Right atrium auricular region (tissue), 2 donors: ENCODE results near the gene RNU6-8. TPM values are rescaled to one million over a fixed set of nuclear protein-coding genes. Genes with fewer than 3 reads are reported as not detected.

ENCODE experiments used
- DNase-seq: peaks from one replicate; pipeline ENCODE4 v3.0.0-alpha.2; 2019; ENCODE audit warnings: low spot score
- H3K27ac ChIP-seq, 2 donors: fragments of 200-600 bp; sonication (generic); 1 replicate in 1 of 2; 2 replicates in 1 of 2; pipeline ENCODE4 v1.5.1; 2016 to 2019
- H3K27me3 ChIP-seq, 2 donors: fragments of 200-600 bp; sonication (generic); one replicate each; pipeline versions ENCODE4 v1.5.1 to v1.6.0; 2017 to 2019
- H3K36me3 ChIP-seq: fragments of 200-600 bp; sonication (generic); one replicate; pipeline ENCODE4 v1.5.1; 2016
- H3K4me1 ChIP-seq, 2 donors: fragments of 200-600 bp; sonication (generic); one replicate each; pipeline versions ENCODE4 v1.5.1 to v1.6.0; 2017 to 2019
- H3K4me3 ChIP-seq, 2 donors: fragments of 200-600 bp; sonication (generic); 1 replicate in 1 of 2; 2 replicates in 1 of 2; pipeline ENCODE4 v1.5.1; 2017 to 2019; ENCODE audit warnings: mild to moderate bottlenecking in 1 of 2, moderate library complexity in 1 of 2
- H3K9me3 ChIP-seq, 2 donors: fragments of 200-600 bp; sonication (generic); one replicate each; pipeline ENCODE4 v1.5.1; 2019
- total RNA-seq, 2 donors: library from RNA; depleted of rRNA; stranded (reverse); fragments of >200 nt; gene quantifications; one replicate each; pipeline ENCODE4 v1.1.0, GENCODE V29; 2016
- TF ChIP-seq, protein P1 (sequence below), 2 donors: fragments of 200-600 bp; sonication (generic); IDR thresholded peaks; one replicate each; pipeline ENCODE4 v1.5.1; 2019; ENCODE audit warnings: antibody characterized with exemption in 2 of 2

Gene RNU6-8
- total RNA-seq, 2 donors from 2014 or later = not detected

- H3K36me3 ChIP-seq = no peaks in the 10 kb centered on the region
- H3K27ac ChIP-seq = peak overlapping the region; percentile 88 to 94
- TF ChIP-seq, protein P1, sequence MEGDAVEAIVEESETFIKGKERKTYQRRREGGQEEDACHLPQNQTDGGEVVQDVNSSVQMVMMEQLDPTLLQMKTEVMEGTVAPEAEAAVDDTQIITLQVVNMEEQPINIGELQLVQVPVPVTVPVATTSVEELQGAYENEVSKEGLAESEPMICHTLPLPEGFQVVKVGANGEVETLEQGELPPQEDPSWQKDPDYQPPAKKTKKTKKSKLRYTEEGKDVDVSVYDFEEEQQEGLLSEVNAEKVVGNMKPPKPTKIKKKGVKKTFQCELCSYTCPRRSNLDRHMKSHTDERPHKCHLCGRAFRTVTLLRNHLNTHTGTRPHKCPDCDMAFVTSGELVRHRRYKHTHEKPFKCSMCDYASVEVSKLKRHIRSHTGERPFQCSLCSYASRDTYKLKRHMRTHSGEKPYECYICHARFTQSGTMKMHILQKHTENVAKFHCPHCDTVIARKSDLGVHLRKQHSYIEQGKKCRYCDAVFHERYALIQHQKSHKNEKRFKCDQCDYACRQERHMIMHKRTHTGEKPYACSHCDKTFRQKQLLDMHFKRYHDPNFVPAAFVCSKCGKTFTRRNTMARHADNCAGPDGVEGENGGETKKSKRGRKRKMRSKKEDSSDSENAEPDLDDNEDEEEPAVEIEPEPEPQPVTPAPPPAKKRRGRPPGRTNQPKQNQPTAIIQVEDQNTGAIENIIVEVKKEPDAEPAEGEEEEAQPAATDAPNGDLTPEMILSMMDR (IDR thresholded peaks at IDR 0.05) = no peak
- H3K4me1 ChIP-seq = peaks cover 0 to 12% of the 10 kb centered on the region in 2 donors
- no peaks in the 10 kb centered on the region for H3K27me3 ChIP-seq
- H3K9me3 ChIP-seq = no peaks in the 10 kb centered on the region
- DNase-seq = no peak
- H3K4me3 ChIP-seq = peak overlapping the region; percentile 59 to 66
Measured at GRCh38 chr14:32200368-32201192, 2.5 kb downstream of the RNU6-8 start.

- Histone ChIP-seq H3K36me3 (no peaks in the 10 kb centered on the region), H3K27me3 (no peaks in the 10 kb centered on the region), H3K27ac (no peak overlapping the region), H3K4me3 (no peak overlapping the region), H3K4me1 (peaks cover 0 to 10% of the 10 kb centered on the region in 2 donors), H3K9me3 (no peaks in the 10 kb centered on the region)
- DNase-seq = no peak
- TF ChIP-seq, protein P1 (IDR thresholded peaks at IDR 0.05) = no peak
Measured at GRCh38 chr14:32197919-32198318, 5.2 kb downstream of the RNU6-8 start.

DNA sequence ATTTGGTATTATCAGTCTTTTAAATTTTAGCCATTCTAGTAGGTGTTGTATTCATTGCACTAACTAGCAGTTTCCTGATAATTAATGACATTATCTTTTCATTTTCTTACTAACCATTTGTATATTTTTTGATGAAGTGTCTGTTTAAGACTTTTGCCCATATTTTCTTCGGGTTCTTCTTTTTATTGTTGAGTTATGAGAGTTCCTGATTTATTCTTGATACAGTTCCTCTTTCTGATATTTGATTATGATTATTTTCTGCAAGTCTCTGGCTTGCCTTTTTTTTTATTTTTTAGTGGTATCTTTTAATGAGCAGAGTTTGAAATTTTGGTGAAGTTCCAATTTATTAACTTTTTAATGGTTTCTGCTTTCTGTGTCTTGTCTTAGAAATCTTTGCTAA lies 7.4 kb downstream of the RNU6-8 start:
- Histone ChIP-seq H3K27ac (no peak overlapping the region), H3K9me3 (no peaks in the 10 kb centered on the region), H3K4me1 (no peaks in the 10 kb centered on the region), H3K27me3 (no peaks in the 10 kb centered on the region), H3K36me3 (no peaks in the 10 kb centered on the region), H3K4me3 (no peak overlapping the region)
- TF ChIP-seq, protein P1 (IDR thresholded peaks at IDR 0.05) = no peak
- DNase-seq = no peak

- H3K27ac ChIP-seq = no peak overlapping the region
- H3K4me1 ChIP-seq = no peaks in the 10 kb centered on the region
- DNase-seq = no peak
- no peak overlapping the region for H3K4me3 ChIP-seq
- TF ChIP-seq, protein P1 (IDR thresholded peaks at IDR 0.05) = no peak
- no peaks in the 10 kb centered on the region for H3K9me3 ChIP-seq
- H3K27me3 ChIP-seq = no peaks in the 10 kb centered on the region
- H3K36me3 ChIP-seq = no peaks in the 10 kb centered on the region
Measured at GRCh38 chr14:32193532-32193931, 9.5 kb downstream of the RNU6-8 start.

- Histone ChIP-seq H3K36me3 (no peaks in the 10 kb centered on the region), H3K4me1 (no peaks in the 10 kb centered on the region), H3K27me3 (no peaks in the 10 kb centered on the region), H3K4me3 (no peak overlapping the region), H3K9me3 (no peaks in the 10 kb centered on the region), H3K27ac (no peak overlapping the region)
- DNase-seq = no peak
- TF ChIP-seq, protein P1 (IDR thresholded peaks at IDR 0.05) = no peak
Measured at GRCh38 chr14:32192712-32193373, 10.2 kb downstream of the RNU6-8 start.
